NB4 (cell line): ENCODE measurements around the gene TGFBR3L.

ENCODE experiments used
- DNase-seq: peaks from one replicate; pipeline ENCODE4 v3.0.0; 2010; ENCODE audit warnings: low read depth
- H3K4me3 ChIP-seq: one replicate; pipeline ENCODE4 v1.5.1; 2011; ENCODE audit warnings: mild to moderate bottlenecking, low read depth, low read length, moderate library complexity
- MYC ChIP-seq: IDR thresholded peaks from 2 replicates; pipeline ENCODE4 v1.6.1; 2011; ENCODE audit warnings: low read depth, low read length
- POLR2A ChIP-seq: IDR thresholded peaks from 2 replicates; pipeline ENCODE4 v1.6.1; 2011; ENCODE audit warnings: mild to moderate bottlenecking; ENCODE audit not compliant: insufficient read length; ENCODE audit errors: extremely low read depth
- TF ChIP-seq, protein P1 (sequence below): IDR thresholded peaks from 2 replicates; pipeline ENCODE4 v1.6.1; 2011; ENCODE audit warnings: low read depth, low read length
- TF ChIP-seq, protein P2 (sequence below): IDR thresholded peaks from one replicate; pipeline ENCODE4 v1.5.1; 2012; ENCODE audit warnings: low read depth, low read length

TGFBR3L gene

DNA sequence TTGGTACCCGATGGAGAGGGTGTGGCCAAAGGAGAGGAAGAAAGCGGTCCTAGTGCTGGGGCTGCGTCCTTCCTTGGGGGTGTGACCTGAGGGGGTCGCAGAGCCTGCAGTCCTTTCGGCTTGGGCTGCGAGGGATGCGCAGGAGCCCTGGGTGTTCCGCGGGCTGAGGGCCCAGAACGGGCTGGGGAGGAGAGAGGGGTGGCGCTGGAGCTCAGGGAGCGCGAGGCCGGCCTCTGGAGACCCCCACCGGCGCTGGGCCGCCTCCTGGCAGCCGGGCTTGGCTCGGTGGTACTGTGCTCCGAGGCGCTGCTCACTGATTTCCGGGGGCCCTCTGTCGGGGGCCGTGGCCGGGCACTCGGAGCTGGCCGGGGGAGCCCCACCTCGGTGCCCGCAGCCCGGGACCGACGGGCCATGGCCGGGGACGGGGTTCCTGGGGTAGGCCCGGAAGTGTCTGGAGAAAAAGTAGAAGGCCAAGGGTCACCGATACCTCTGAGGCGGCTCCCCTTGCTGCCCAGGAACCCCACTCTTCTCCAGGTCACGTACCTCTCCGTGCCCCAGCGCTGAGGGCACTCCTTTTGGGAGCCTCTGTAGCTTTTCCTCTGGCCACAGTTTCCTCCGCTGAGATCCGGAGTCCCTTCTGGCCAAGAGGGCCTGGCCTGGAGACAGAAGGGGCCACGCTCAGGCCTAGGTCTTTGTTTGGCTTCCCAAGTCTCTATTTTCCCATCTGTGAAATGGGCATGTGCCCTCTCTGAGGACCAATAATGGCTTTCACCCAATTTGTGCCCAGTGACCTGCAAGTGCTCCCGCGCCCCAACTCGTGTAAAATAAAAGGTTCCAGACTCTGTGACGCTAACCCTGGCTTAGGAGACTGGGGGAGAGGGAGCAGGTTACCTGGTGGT, 42.1 kb upstream of the TGFBR3L start:
- no peak overlapping the region for H3K4me3 ChIP-seq
- TF ChIP-seq MYC (0 out of 2 replicates have a peak, but pooled peaks have one; percentile 17), POLR2A (no peak)
- TF ChIP-seq, protein P1, sequence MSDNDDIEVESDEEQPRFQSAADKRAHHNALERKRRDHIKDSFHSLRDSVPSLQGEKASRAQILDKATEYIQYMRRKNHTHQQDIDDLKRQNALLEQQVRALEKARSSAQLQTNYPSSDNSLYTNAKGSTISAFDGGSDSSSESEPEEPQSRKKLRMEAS = no peak
- TF ChIP-seq, protein P2, sequence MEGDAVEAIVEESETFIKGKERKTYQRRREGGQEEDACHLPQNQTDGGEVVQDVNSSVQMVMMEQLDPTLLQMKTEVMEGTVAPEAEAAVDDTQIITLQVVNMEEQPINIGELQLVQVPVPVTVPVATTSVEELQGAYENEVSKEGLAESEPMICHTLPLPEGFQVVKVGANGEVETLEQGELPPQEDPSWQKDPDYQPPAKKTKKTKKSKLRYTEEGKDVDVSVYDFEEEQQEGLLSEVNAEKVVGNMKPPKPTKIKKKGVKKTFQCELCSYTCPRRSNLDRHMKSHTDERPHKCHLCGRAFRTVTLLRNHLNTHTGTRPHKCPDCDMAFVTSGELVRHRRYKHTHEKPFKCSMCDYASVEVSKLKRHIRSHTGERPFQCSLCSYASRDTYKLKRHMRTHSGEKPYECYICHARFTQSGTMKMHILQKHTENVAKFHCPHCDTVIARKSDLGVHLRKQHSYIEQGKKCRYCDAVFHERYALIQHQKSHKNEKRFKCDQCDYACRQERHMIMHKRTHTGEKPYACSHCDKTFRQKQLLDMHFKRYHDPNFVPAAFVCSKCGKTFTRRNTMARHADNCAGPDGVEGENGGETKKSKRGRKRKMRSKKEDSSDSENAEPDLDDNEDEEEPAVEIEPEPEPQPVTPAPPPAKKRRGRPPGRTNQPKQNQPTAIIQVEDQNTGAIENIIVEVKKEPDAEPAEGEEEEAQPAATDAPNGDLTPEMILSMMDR = no peak
- DNase-seq = no peak

DNA sequence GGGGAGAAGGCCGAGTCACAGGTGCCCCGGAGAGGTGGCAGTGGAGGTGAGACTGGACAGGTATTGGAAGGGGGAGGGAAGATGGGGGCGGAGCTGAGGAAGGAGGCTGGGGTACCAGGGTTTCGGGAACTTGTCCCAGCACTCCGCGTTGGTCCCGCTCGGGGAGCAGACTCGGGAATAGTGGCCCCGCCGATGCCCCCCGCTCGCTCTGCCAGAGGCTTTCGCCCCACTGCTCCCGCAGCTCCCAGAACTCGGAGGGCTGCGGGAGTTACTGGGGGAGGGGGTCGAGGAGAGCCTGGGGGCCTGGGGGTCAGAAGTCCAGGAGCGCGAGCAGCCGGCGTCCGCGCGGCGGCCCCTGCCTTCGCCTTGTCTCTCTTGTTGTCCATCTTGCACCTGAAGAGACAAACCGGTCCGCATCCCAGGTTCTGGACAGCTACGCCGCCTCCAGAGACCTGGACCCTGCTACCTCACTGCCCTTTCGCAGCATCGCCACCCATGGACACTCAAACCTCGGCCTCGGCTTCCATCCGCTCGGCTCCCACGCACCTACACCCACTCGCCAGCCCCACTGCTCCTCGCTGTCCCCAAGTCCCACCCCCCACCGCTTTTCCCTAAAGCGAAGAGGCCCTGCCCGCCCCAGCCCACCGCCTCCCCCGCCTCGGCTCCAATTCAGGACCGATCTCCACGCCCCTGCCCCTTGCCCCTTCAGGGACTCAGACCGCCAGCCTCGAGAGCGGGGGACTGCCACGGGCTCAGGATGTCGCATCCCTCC, 41.1 kb upstream of the TGFBR3L start:
- no peak overlapping the region for H3K4me3 ChIP-seq
- no peak for DNase-seq

DNA sequence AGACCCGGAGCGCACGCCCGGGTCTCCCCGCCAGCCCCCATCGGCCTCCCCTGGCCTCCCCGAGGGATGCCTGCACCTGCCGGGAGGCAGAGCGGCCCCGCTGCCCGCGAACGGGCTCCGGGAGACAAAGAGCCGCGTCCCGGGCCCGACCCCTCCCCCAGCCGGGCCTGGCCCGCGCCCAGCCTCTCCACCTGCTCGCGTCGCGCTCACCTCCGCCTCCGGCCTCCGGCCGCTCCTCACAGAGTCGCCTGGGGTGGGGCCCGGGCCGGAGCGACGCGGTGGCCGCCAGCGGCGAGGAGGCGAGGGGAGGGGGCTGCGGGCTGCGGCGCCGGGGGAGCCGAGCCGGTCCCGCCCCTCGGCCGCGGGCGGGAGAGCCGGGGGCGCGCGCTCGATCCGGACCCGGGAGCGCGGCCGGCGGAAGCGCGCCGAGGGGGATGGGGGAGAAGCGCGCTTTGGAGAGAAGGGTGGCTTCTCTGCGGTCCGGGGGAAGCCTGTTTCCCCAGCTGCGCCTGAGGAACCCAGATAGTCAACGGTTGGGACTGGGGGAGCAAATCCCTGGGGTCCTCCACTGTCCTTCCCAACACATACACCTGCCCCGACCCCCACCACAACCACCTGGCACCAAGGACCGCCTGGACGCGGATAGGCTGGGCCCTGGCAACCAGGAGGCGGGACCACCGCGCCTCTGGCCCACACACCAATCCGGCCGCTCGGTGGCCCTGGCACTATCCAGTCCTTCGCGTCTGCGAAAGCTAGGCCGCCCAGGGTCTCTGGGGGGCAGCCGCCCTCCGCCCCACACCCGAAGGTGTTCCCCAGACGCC, 40.3 kb upstream of the TGFBR3L start, which contains the start of gene PRR36:
Gene PRR36, minus strand, starts transcription at position 315 of the 821 bp plus-strand sequence. CDS start 701 bp downstream, outside the sequence.
- DNase-seq = no peak
- no peak within 1 kb of the TSS for H3K4me3 ChIP-seq
- TF ChIP-seq POLR2A = no peak
- TF ChIP-seq, protein P2 = no peak
- TF ChIP-seq, protein P1 = no peak
- no peak for TF ChIP-seq MYC

More for the DNA sequence above, 41.1 kb upstream of the TGFBR3L start:
- no peak for TF ChIP-seq POLR2A
- TF ChIP-seq, protein P1 = no peak
- TF ChIP-seq, protein P2 = no peak
- no peak for TF ChIP-seq MYC

DNA sequence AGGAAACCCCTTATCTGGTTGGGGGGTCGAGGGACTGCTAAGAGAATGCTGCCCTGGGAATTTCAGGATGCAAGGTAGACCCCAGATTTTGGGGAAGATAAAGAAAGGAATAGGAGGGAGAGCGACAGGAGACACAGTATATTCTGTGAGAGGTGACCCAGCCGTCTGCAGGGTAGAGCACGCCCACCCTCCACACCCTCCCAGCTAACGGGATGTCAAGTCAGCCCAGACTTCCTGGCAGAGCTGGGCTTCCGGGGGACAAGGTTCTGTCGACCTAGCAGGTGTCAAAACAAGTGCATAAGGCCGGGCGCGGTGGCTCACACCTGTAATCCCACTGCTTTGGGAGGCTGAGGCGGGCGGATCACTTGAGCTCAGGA, 39.7 kb upstream of the TGFBR3L start:
- no peak overlapping the region for H3K4me3 ChIP-seq
- TF ChIP-seq POLR2A (no peak), MYC (no peak)
- TF ChIP-seq, protein P1 = no peak
- TF ChIP-seq, protein P2 = no peak
- no peak for DNase-seq

DNA sequence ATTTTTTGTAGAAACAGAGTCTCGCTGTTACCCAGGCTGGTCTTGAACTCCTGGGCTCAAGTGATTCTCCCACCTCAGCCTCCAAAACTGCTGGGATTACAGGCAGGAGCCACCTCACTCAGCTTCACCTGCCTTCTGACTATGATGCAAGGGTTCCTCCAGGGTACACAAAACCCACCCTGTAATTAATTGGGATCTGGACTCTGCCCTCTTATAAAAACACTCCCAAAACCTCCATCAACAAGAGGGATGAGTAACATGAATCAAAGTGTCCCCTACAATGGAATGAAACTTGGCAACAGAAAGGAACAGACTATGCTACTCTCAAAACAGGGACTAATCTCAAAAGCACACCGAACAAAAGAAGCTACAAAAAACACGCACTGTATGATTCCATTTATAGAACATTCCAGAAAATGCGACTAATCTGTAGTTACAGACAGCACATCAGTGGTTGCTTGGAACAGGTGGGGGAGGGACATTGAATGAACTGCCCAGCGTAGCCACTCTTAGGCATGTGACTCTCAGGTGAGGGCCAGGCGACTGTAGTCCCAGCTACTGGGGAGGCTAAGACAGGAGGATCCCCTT, 37.3 kb upstream of the TGFBR3L start:
- no peak for DNase-seq
- TF ChIP-seq, protein P1 = no peak
- TF ChIP-seq MYC (no peak), POLR2A (no peak)
- TF ChIP-seq, protein P2 = no peak
- H3K4me3 ChIP-seq = no peak overlapping the region
